ENCODE data around the gene FRS2.

Gene FRS2

DNA sequence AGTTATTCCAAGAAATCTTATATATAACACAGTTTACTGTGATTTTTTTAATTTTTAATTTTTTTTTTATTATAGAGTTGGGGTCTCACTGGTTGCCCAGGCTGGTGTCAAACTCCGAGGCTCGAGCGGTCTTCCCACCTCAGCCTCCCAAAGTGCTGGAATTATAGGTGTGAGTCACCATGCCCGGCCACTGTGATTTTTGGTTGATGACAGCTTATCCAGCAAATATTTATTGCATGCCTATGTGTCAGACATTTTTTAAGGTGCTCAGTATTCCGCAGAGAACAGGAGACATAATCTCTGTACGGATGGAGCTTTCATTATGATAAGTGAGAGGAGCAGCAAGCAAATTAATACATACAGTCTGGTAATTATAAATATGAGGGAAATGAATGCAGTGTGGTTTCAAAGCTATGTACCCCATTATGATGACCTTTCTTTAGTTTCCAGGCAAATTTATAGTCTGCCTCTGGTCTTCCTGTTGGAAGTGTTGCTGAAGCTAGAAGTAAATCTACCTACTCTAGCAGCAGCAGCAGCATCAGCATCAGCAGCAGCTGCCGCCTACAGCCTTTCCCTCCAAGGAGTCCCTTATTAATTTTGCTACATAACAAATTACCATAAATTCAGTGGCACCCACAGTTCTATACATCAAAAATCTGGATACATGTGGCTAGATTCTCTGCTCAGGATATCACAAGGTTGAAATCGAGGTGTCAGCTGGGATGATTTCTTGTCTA lies 32.3 kb downstream of the FRS2 start:
- peak; percentile 68 for DNase-seq (ENCODE audit: low read depth)

DNA sequence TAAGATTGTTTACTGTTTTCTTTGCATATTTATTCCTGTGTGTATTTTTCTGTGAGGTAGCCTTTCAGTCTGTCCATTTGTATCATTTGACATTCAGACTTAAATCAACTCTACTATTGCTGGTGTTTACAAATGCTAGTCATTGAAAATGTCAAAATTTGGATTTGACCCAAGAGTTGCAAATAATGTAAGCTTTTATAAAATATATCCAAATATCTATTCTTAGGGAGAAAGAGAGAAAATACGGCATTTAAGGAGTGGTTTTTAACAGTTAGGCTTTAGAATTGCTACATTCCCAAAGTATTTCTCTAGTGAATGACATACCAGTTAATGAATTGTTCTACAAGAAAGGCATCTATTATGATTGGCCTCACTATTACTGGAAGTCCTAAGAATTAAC lies 37.9 kb downstream of the FRS2 start:
- DNase-seq (ENCODE audit: low read depth) = no peak

DNA sequence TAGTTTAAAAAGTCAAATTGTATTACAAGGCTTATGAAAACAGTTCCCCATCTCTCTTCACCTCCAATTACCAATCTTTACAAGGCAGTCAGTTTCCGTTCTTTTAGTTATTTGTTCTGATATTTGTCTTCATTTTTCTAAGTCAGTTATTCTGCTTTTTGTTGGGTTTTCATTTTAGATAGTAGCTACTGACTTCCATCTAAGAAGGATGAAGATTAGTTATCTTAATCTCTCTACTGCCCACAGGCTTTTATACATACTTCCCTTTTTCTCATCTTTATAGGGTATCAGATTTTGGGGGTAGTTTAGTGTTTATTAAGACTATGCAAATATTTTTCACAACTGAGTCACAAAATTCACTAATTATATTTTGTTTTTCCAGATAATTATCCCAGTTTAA lies 38.4 kb downstream of the FRS2 start:
- no peak for DNase-seq (ENCODE audit: low read depth)

DNA sequence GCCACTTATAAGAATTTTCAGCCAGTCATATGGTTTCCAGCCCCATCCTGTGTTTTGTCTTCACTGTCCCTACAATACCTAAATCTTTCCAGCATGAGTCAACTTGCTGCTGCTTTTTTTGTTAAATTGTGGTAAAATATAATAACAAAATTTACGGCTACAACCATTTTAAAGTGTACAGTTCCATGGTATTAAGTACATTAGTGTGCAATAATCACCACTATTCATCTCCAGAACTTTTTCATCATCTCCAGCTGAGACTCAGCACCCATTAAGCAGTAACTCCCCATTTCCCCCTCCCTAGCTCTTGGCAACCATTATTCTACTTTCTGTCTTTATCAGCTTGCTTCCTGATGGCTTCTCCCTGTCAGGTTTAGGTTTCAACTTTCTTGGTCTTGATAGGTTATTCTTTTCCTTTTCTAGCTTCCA lies 39.1 kb downstream of the FRS2 start:
- peak; percentile 58 for DNase-seq (ENCODE audit: low read depth)

DNA sequence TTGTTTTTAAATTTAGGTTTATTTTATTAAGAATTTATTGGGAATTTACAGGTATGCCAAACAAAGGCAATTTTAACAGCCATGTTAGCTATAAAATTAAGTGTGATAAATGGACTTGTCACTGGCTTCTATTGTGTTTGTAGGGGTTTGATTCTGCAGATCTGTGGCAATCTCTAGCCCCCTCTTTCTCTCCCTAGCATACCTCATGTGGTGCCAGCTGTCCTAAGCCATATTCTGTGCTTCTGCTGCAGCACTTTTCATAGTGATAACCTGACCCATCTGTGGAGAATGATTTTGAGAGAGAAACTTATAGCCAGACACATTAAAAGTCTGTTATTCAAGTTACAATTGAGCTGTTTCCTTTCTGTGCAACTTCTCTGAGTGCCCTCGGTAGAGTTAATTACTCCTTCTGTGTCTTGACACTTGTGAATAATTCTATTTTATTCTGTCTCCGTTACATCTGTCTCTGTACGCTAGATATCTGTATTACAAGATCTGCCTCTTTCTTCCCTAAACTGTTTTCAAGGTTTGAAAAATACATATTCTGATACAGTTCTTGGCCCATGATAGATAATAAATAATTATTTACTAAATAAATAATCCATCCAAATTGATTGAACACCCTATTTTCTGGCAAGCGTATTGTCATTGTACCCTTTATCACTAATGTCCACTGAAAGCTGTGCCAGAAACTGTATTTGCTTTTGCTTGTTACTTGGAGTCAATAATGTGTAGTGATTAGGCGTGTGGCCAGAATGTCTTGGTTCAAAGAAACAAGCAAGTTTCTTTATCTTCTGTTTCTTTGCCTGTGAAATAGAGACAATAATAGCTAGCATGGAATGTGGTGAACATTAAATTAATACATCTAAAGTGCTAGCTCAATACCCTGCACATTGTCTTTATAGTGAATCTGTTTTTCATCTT lies 40.0 kb downstream of the FRS2 start:
- no peak for DNase-seq (ENCODE audit: low read depth)

DNA sequence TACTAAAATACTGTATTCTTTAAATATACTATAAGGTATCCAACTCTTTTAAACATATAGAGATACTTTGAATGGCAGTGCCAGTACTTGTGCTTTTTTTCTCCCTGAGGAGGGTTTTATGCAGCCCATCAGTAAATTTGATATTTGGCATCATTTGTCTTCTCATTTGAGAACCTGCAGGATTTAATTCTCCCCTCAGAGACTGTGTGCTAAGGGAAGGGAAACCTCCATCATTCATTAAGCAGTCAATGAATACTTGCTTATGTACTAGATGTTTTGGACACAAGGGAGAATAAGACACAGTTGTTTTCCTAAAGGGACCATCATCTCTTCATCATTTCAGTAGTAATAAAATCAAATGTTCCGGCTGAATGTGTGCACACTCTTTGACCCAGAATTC lies 40.8 kb downstream of the FRS2 start:
- DNase-seq (ENCODE audit: low read depth) = no peak

DNA sequence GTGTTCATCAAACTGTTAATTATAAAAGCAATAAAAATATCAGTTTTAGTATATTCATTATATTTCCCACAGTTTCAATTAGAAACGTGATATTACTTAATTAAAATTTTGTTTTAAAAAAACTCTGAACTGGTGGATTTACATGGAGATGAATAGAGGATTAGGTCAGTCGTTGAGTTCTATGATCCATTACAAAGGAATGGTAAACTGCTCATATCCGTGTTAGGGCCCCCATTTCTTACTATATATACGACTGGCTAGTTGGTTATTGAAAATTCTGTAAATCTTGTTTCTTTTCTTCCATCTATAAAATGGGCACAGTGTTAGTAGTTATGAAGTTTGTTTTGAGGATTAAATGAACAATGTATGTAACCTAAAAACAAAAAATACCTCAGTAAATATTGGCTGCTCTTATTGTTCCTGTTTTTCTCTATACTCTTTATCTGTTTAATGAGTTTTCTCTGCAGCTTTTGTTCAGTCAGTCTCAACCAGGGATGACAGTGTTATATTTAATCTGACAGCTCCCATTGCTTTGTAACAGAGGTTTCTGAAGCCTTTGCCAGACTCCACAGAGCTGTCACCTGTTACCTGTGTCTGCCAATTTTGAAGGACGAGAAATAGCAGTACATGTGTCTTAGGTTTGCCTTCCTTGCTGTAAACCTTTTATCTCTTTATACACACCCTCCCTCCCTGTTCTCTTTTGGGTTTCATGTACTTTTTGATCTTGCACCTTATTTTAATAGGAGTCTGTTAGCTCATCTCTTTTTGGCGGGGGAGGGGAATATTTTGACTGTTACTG lies 41.5 kb downstream of the FRS2 start:
- no peak for DNase-seq (ENCODE audit: low read depth)

DNA sequence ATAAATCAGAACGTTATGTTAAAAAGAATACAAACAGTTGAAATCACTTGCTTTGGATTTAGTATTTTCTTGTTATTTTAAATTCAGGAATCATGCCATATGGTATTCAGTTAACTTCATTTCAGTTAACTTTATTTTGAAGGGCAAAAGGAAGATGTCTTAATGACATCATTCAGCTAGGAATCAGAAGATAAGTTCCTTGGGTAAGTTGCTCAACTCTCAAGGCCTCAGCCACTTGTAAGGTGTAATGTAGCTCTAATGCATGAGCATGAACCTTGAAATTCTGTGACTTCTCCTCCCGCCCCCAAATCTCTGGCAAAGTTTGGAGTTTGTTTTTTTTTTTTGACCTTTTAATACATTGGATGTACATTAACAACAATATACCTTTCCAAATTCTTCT lies 42.6 kb downstream of the FRS2 start:
- DNase-seq (ENCODE audit: low read depth) = peak; percentile 88

DNA sequence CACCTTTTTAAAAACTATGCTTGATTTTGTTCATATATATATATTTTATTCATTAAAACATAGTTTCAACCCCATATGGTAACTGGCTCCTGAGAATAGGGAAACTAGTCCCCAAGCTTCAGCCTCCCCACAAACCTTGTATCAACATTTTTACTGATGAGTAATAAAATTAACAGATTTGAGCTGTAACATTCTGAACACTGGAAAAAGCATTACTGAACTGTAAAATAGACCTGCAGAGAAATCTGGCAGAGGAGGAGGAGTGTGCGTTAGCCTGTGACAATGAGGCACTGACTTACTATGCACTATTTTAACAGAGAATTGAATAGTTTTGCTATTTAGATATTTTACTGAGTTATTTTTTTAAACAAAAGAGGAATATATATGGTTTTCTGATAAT lies 43.1 kb downstream of the FRS2 start:
- DNase-seq (ENCODE audit: low read depth) = no peak

DNA sequence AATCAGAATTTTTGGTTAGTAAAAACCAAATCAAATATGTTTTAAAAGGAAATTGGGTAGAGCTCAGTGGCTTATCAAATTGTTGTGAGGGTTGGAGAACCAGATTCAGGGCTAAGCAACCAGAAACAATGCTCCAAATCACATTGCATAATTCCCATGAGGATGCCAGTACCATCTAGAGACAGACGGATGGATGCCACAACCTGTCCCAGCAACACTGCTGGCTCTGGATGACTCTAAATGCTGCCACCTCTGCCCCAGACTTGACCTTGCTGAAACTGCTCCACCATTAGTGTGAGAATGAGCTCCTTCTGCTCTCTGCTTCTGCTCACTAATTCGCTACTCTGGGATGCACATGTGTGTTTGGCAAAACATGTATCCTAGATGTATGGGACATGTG lies 43.9 kb downstream of the FRS2 start:
- DNase-seq (ENCODE audit: low read depth) = no peak

DNA sequence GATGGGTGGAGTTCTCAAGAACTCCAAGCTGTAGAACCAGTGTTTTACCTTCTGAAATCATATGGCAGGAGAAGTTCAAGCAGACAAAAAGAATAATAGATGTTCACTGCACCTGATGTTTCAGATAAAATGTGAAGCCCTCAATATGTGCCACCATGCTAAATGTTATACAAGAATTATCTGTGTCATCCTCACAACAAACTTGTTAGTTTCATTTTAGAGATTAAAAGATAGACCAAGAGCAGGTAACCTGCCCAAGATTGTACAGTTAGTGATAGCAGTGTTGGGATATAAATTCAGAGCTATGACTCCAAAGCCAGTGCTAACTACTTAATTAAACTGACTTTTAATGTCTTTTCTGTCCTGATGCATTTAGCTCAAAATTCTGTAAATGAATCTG lies 44.7 kb downstream of the FRS2 start:
- DNase-seq (ENCODE audit: low read depth) = no peak

DNA sequence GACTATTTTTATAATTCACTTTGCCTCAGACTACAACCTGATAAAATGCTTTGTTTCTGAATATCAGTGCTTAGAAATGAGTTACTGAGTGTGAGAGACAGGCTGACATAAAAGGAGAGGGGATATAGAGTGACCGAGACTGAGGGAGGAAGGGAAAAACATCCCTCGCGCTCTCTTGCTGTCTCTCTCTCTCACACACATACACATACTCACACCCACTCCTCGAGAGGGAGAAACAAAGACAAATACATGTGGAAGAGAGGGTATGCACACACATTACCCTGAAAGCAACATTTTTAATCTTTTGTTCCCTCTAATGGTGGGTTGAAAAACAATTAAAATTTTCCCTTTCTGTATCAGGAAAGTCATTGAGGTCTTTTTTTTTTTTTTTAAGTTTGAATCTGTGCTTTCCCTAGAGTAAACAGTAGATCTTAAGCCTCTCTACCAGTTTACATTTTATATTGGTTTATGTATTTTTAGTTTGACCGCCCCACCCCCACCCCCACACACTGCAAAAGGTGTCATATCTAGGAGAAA lies 45.3 kb downstream of the FRS2 start:
- no peak for DNase-seq (ENCODE audit: low read depth)

DNA sequence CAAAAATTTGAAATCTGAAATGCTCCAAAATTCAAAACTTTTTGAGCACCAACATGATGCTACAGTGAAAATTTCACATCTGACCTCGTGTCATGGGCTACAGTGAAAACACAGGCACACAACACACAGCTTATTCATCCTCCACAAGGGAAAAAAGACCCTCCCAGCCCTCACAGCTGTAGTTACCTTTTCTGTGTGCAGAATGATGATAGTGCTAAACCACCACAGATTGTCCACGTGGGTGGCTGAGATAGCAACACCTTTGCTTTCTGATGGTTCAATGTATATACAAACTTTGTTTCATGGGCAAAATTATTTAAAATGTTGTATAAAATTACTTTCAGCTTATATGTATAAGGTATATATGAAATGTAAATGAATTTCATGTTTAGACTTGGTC lies 46.8 kb downstream of the FRS2 start:
- no peak for DNase-seq (ENCODE audit: low read depth)

DNA sequence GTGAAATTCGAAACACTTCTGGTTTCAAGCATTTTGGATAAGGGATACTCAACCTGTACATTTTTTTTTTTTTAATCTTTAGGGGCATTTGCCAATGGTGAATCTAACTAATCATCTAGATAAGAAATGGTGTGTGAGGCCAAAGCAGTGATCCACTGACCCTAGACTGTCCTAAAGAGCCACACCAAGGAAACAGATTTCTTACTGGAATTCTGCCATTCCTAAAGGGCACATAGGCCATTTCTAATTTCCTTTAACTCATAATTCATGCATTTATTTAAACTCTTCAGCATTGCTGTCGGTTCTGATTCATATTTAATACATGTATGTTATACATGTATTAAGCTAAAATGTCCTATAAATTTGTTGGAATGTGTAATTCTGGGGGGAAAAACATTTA lies 47.2 kb downstream of the FRS2 start:
- no peak for DNase-seq (ENCODE audit: low read depth)

DNA sequence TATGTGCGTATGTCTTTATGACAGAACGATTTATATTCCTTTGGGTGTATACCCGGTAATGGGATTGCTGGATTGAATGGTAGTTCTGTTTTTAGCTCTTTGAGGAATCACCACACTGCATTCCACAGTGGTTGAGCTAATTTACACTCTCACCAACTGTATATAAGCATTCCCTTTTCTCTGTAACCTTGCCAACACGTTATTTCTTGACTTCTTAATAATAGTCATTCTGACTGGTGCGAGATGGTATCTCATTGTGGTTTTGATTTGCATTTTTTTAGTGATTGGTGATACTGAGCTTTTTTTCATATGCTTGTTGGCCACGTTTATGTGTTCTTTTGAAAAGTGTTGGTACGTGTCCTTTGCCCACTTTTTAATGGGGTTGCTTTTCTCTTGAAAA lies 49.7 kb downstream of the FRS2 start:
- DNase-seq (ENCODE audit: low read depth) = no peak

DNA sequence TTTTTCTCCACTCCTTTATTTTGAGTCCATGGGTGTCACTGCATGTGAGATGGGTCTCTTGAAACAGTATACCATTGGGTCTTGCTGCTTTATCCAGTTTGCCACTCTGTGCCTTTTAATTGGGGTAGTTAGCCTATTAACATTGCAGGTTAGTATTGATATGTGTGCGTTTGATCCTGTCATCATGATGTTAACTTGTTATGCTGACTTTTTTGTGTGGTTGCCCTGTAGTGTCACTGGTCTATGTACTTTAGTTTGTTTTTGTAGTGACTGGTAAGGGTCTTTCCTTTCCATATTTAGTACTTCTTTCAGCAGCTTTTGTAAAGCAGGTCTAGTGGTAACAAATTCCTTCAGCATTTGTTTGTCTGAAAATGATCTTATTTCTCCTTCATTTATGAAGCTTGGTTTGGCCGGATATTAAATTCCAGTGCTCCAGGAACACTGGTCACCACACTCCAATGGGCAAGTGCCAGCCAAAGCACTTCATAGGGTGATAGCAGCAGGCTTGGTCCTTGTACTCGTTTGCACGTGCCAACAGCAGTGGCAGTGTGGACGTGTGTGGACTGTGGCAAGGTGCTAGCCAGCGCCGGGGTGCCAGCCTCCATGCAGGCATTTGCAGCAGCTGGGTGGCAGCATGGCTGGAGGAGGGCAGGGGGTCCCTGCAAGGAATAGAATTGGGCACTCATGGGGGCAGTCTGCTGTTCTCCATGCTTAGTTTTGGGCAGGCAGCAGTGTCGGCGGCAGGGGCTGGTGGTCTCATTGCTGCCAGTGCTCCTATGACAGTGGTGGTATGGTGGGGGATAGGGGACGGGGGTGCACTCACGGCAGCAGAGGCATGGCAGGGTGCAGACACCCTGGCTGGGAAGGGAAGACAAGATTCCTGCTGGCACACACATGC lies 53.5 kb downstream of the FRS2 start:
- no peak for DNase-seq (ENCODE audit: low read depth)

DNA sequence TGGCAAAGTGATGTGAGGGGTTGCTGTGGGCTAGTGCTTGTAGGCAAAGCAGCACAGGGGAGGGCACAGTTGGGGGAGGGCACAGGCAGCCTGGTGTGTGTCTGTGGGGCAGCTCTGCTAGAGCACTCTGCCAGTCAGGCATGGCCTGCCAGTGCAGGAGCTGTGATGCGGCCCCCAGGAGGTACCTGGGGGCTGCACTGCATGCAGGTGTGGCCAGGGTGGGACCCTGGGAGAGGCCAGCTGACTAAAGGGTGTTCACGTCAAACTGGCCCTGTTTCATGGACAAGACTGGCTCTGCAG lies 54.1 kb downstream of the FRS2 start:
- DNase-seq (ENCODE audit: low read depth) = no peak

DNA sequence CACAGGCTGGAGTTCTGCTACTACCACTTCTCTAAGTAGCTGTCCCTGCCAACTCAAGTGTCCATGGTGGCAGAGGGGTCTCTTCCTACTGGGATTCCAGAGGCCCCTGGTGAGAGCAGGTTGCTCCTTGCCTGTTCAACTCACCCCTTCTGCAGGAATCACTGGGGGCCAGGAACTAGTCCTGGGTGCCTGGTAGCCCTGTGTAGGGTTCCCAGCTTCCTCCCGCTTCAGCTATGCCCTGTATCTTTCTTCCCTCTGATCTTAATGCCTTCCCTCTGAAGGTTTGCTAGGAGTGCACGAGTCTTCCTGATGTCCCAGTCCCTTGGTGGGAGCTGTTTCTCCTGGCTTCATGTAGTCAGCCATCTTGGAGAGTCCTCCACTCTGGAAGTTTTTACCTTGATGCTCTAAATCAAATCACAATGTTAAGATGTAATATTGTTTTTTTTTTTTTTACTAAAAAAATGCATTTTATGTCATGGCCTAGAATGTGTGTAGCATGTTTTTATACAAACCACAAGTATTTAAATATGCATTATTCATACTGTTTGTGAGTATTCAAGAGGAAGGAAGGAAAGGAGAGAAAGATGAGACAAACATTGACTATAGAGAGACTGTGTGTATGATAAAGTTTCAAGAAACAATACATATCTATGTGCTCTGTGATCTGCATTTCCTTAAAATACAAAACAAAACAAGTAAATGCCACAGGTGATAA lies 54.7 kb downstream of the FRS2 start:
- DNase-seq (ENCODE audit: low read depth) = peak; percentile 56

DNA sequence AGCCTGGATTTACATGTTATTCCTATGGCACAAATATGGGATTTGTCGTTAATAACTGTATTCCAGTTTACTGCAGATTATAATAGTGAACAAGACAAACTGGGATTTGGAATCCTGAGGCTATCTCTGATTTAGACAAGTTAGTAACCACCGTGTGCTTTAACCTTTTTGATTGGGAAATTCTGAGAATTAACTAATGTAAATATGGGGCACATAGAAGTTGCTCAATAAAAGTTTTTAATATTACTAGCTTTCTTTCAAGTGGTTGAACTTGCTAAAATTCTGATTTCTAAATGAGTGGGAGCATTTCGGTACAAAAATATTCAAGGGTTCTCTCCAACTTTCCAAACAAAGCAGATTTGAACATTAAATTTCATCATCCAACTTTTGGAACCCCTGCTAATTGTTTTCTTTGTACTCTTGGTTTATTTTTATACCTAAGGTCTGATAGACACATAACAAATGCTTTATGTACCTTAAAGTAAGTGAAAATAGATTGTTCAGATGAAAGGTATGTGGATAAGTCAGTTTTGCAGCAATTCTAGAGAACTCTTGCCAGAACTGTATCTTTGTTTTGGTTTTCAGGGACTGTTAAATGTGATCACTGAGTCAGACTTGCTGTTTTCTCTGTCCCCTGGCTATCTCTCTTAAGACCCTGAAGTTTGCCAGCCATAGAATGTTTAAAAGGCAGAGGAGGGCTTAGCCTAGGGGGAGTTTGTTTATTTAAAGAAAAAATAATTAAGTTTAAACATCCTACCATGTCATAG lies 57.5 kb downstream of the FRS2 start:
- DNase-seq (ENCODE audit: low read depth) = peak; percentile 93

DNA sequence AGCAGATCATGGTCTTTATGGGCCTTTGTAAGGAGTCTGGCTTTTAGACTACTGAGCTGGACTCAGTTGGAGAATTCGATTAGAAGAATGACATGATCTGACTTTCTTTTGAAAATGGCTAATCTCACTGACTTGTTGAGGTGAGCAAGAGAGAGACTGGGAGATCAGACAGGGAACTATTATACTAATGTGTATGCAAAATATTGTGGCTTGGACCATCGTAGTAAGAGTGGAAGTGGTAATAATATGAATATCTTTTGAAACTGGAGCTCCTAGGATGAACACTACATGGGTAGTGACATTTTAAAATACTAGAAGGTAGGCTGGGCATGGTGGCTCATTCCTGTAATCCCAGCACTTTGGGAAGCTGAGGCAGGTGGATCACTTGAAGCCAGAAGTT lies 58.8 kb downstream of the FRS2 start:
- DNase-seq (ENCODE audit: low read depth) = no peak
